Measurements from ENCODE around the gene CCL18.
"Not testable (repeated sequence)": the region's sequence is repeated elsewhere in the genome, so short reads cannot be mapped to it uniquely, and the experiment has no call there.

Gene CCL18

GRCh38 chr17:36105781-36106492 lies 41.9 kb downstream of the CCL18 start:
- Histone ChIP-seq H2BK120ac (ENCODE audit: low read depth, low read length) (no peak overlapping the region), H2BK5ac (ENCODE audit: low read depth, low read length, poor library complexity, severe bottlenecking) (no peak overlapping the region), H3K27ac (ENCODE audit: low read length, poor library complexity, severe bottlenecking) (no peak overlapping the region), H3K14ac (ENCODE audit: low read length in 2 of 2) (no peak overlapping the region), H2AFZ (ENCODE audit: low read depth, low read length) (no peak overlapping the region), H3K36me3 (ENCODE audit: control insufficient read depth in 1 of 2, insufficient read depth in 2 of 2, low read depth in 1 of 2, low read length in 2 of 2) (no peaks in the 10 kb centered on the region), H4K8ac (ENCODE audit: low read length) (no peak overlapping the region), H3K23ac (ENCODE audit: low read length in 2 of 2) (no peak overlapping the region), H3K27me3 (ENCODE audit: control insufficient read depth in 1 of 2, insufficient read depth in 1 of 2, low read length in 2 of 2) (peaks cover 0 to 38% of the 10 kb centered on the region in 2 experiments), H2BK12ac (ENCODE audit: low read length in 2 of 2) (no peak overlapping the region), H2AK5ac (ENCODE audit: low read length, severe bottlenecking) (no peak overlapping the region), H3K9ac (ENCODE audit: low read length) (no peak overlapping the region), H3K18ac (ENCODE audit: low read depth in 1 of 2, low read length in 2 of 2) (no peak overlapping the region), H3K4me1 (ENCODE audit: control insufficient read depth, insufficient read depth, low read depth, low read length) (no peaks in the 10 kb centered on the region), H2BK15ac (ENCODE audit: low read depth, poor library complexity, severe bottlenecking) (no peak overlapping the region), H4K91ac (ENCODE audit: low read length) (no peak overlapping the region), H3K4me3 (ENCODE audit: insufficient read depth in 1 of 2, low read depth in 1 of 2, low read length in 2 of 2) (no peak overlapping the region), H3K79me1 (replicated peaks; ENCODE audit: low read length, poor library complexity, severe bottlenecking) (no peaks in the 10 kb centered on the region), H3K9me3 (ENCODE audit: control insufficient read depth, low read length) (peaks cover 2% of the 10 kb centered on the region), H3K4ac (ENCODE audit: low read depth in 1 of 2, low read length in 2 of 2) (no peak overlapping the region), H3K4me2 (ENCODE audit: low read length, poor library complexity, severe bottlenecking) (no peak overlapping the region)
- no peak for DNase-seq
- WGBS, result 71% methylated on average over 3 of the region's 5 CpGs

DNA sequence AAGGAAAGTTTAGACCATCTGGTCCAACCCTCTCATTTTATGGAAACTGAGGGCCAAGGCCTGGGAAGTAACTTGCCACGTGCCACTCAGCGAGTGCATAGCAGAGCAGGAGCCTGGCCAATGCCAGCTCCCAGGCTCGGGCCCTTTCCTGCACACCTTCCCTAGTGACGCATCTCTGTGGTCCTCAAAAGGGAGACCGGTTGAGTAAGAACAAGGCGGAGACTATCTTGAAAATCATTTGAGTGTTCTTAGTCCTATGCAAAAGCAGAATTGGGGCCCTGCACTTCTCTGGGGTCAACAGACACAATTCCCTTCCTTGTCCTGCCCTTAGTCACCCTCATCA lies 42.4 kb downstream of the CCL18 start:
- no peak overlapping the region for H3K4ac ChIP-seq (ENCODE audit: low read depth in 1 of 2, low read length in 2 of 2)
- WGBS, result 73% methylated on average over 6 of the region's 6 CpGs
- H3K79me1 ChIP-seq (replicated peaks; ENCODE audit: low read length, poor library complexity, severe bottlenecking), result no peaks in the 10 kb centered on the region

GRCh38 chr17:36107660-36108059 lies 43.6 kb downstream of the CCL18 start:
- Histone ChIP-seq H2BK120ac (ENCODE audit: low read depth, low read length) (no peak overlapping the region), H3K14ac (ENCODE audit: low read length in 2 of 2) (no peak overlapping the region), H3K36me3 (ENCODE audit: control insufficient read depth in 1 of 2, insufficient read depth in 2 of 2, low read depth in 1 of 2, low read length in 2 of 2) (no peaks in the 10 kb centered on the region), H3K4me1 (ENCODE audit: control insufficient read depth, insufficient read depth, low read depth, low read length) (no peaks in the 10 kb centered on the region), H2AFZ (ENCODE audit: low read depth, low read length) (no peak overlapping the region), H3K9ac (ENCODE audit: low read length) (no peak overlapping the region), H3K9me3 (ENCODE audit: control insufficient read depth, low read length) (peaks cover 7% of the 10 kb centered on the region), H3K18ac (ENCODE audit: low read depth in 1 of 2, low read length in 2 of 2) (no peak overlapping the region), H2BK5ac (ENCODE audit: low read depth, low read length, poor library complexity, severe bottlenecking) (no peak overlapping the region), H2BK15ac (ENCODE audit: low read depth, poor library complexity, severe bottlenecking) (no peak overlapping the region), H3K79me1 (replicated peaks; ENCODE audit: low read length, poor library complexity, severe bottlenecking) (no peaks in the 10 kb centered on the region), H3K4me2 (ENCODE audit: low read length, poor library complexity, severe bottlenecking) (no peak overlapping the region), H3K4ac (ENCODE audit: low read depth in 1 of 2, low read length in 2 of 2) (no peak overlapping the region), H4K8ac (ENCODE audit: low read length) (no peak overlapping the region), H3K27ac (ENCODE audit: low read length, poor library complexity, severe bottlenecking) (no peak overlapping the region), H3K4me3 (ENCODE audit: insufficient read depth in 1 of 2, low read depth in 1 of 2, low read length in 2 of 2) (no peak overlapping the region), H3K27me3 (ENCODE audit: control insufficient read depth in 1 of 2, insufficient read depth in 1 of 2, low read length in 2 of 2) (peaks cover 0 to 38% of the 10 kb centered on the region in 2 experiments), H3K23ac (ENCODE audit: low read length in 2 of 2) (no peak overlapping the region), H4K91ac (ENCODE audit: low read length) (no peak overlapping the region), H2AK5ac (ENCODE audit: low read length, severe bottlenecking) (no peak overlapping the region), H2BK12ac (ENCODE audit: low read length in 2 of 2) (no peak overlapping the region)
- 86% methylated on average over 3 of the region's 3 CpGs for WGBS
- DNase-seq, result no peak

More for the DNA sequence above, 42.4 kb downstream of the CCL18 start:
- H3K23ac ChIP-seq (ENCODE audit: low read length in 2 of 2), result no peak overlapping the region
- H2AFZ ChIP-seq (ENCODE audit: low read depth, low read length), result no peak overlapping the region
- H2BK12ac ChIP-seq (ENCODE audit: low read length in 2 of 2), result no peak overlapping the region
- H3K9ac ChIP-seq (ENCODE audit: low read length), result no peak overlapping the region
- H3K4me1 ChIP-seq (ENCODE audit: control insufficient read depth, insufficient read depth, low read depth, low read length), result no peaks in the 10 kb centered on the region
- no peak for DNase-seq
- peaks cover 0 to 38% of the 10 kb centered on the region in 2 experiments for H3K27me3 ChIP-seq (ENCODE audit: control insufficient read depth in 1 of 2, insufficient read depth in 1 of 2, low read length in 2 of 2)
- H2BK15ac ChIP-seq (ENCODE audit: low read depth, poor library complexity, severe bottlenecking), result no peak overlapping the region
- H2BK120ac ChIP-seq (ENCODE audit: low read depth, low read length), result no peak overlapping the region
- no peak overlapping the region for H3K4me2 ChIP-seq (ENCODE audit: low read length, poor library complexity, severe bottlenecking)
- peaks cover 4% of the 10 kb centered on the region for H3K9me3 ChIP-seq (ENCODE audit: control insufficient read depth, low read length)
- H2AK5ac ChIP-seq (ENCODE audit: low read length, severe bottlenecking), result no peak overlapping the region
- H3K18ac ChIP-seq (ENCODE audit: low read depth in 1 of 2, low read length in 2 of 2), result no peak overlapping the region
- no peak overlapping the region for H2BK5ac ChIP-seq (ENCODE audit: low read depth, low read length, poor library complexity, severe bottlenecking)
- no peak overlapping the region for H4K8ac ChIP-seq (ENCODE audit: low read length)
- H3K14ac ChIP-seq (ENCODE audit: low read length in 2 of 2), result no peak overlapping the region
- H3K4me3 ChIP-seq (ENCODE audit: insufficient read depth in 1 of 2, low read depth in 1 of 2, low read length in 2 of 2), result no peak overlapping the region
- no peak overlapping the region for H3K27ac ChIP-seq (ENCODE audit: low read length, poor library complexity, severe bottlenecking)
- H4K91ac ChIP-seq (ENCODE audit: low read length), result no peak overlapping the region
- H3K36me3 ChIP-seq (ENCODE audit: control insufficient read depth in 1 of 2, insufficient read depth in 2 of 2, low read depth in 1 of 2, low read length in 2 of 2), result no peaks in the 10 kb centered on the region

DNA sequence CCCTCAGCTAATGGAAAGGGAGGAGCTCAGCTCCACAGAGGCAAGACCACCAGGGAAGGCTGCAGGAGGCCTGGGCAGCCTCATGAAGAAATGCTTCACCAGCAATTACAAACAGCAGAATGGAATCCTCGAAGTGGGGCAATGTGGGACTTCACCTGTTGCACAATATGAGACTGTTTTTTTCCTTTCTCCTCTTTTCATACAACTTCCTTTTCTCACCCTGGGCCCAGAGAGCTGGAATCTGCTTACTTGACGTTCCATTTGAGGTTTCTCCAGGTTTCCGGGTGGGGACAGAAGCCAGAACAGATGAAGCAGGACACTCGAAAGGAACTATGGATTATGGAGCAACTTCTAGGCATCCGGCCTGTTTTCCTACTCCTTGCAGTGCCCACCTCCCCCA lies 44.2 kb downstream of the CCL18 start:
- not testable (repeated sequence) for H3K79me1 ChIP-seq (replicated peaks; ENCODE audit: low read length, poor library complexity, severe bottlenecking); H2AK5ac ChIP-seq (ENCODE audit: low read length, severe bottlenecking); DNase-seq; H3K4ac ChIP-seq (ENCODE audit: low read depth in 1 of 2, low read length in 2 of 2); H2BK15ac ChIP-seq (ENCODE audit: low read depth, poor library complexity, severe bottlenecking); H4K8ac ChIP-seq (ENCODE audit: low read length); H2BK5ac ChIP-seq (ENCODE audit: low read depth, low read length, poor library complexity, severe bottlenecking); H3K14ac ChIP-seq (ENCODE audit: low read length in 2 of 2); H2AFZ ChIP-seq (ENCODE audit: low read depth, low read length); H4K91ac ChIP-seq (ENCODE audit: low read length); H3K27ac ChIP-seq (ENCODE audit: low read length, poor library complexity, severe bottlenecking); H3K23ac ChIP-seq (ENCODE audit: low read length in 2 of 2); H3K4me2 ChIP-seq (ENCODE audit: low read length, poor library complexity, severe bottlenecking); H3K18ac ChIP-seq (ENCODE audit: low read depth in 1 of 2, low read length in 2 of 2); H3K4me3 ChIP-seq (ENCODE audit: insufficient read depth in 1 of 2, low read depth in 1 of 2, low read length in 2 of 2); H3K9ac ChIP-seq (ENCODE audit: low read length); H3K9me3 ChIP-seq (ENCODE audit: control insufficient read depth, low read length); H2BK12ac ChIP-seq (ENCODE audit: low read length in 2 of 2); H2BK120ac ChIP-seq (ENCODE audit: low read depth, low read length); H3K36me3 ChIP-seq (ENCODE audit: control insufficient read depth in 1 of 2, insufficient read depth in 2 of 2, low read depth in 1 of 2, low read length in 2 of 2); H3K4me1 ChIP-seq (ENCODE audit: control insufficient read depth, insufficient read depth, low read depth, low read length)
- H3K27me3 ChIP-seq (ENCODE audit: control insufficient read depth in 1 of 2, insufficient read depth in 1 of 2, low read length in 2 of 2), result peaks cover 0 to 33% of the 10 kb centered on the region in 2 experiments
- 69% methylated on average over 5 of the region's 5 CpGs for WGBS

All from mesenchymal stem cell (in vitro differentiated cells and primary cell).